GM18526 (cell line): ENCODE data around the gene ALOX5AP.

ENCODE experiments used
- POLR2A ChIP-seq: IDR thresholded peaks from 3 replicates; pipeline ENCODE4 v1.6.1; 2011; ENCODE audit not compliant: insufficient read length; ENCODE audit errors: extremely low read depth

ALOX5AP gene

GRCh38 chr13:30710442-30710841 lies 24.9 kb upstream of the ALOX5AP start:
- TF ChIP-seq POLR2A: no peak

DNA sequence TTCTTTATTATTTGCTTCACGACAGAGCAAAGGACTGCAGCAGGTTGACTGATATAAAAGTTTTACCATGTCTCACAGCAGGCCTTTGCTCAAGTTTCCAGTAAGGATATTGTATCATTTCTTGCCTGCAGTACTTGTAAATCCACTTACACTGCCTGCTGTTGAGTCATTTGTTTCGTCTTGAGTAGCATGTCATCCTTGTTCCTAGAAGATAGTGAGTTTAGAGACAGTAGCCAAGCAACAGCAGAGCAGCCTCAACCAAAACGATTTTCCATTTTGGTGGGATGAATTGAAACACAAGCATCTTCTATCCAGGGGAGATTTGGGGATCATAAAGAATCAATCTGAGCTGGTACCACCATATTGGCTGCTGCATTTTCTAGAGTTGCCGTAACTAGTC lies 24.0 kb upstream of the ALOX5AP start:
- TF ChIP-seq POLR2A: no peak

- no peak for TF ChIP-seq POLR2A
These were observed 23.5 kb upstream of the ALOX5AP start for GRCh38 chr13:30711837-30712236.

- no peak for TF ChIP-seq POLR2A
These were observed 22.5 kb upstream of the ALOX5AP start for GRCh38 chr13:30712536-30713532.

- no peak for TF ChIP-seq POLR2A
These were observed 20.5 kb upstream of the ALOX5AP start for GRCh38 chr13:30714629-30715371.

GRCh38 chr13:30715372-30715756 lies 20.0 kb upstream of the ALOX5AP start:
- no peak for TF ChIP-seq POLR2A

DNA sequence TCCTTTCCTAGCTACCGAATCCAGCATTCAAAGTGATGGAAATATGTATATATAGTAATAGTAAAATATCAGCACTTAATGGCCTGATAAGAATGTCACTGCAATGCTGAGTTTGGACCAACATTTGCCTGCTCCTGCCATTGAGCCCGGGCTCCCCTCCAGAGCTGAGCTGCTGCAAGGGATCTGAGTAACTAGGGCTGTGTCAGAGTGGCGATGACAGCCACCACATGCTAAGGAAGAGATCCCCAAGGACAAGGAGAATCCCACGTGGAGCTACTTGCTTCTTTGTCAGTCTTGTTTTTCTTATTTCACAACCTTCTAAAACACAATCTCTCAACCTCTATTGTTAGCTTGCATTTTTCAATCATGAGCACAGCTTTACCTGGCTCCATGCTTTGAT lies 19.5 kb upstream of the ALOX5AP start:
- no peak for TF ChIP-seq POLR2A

- no peak for TF ChIP-seq POLR2A
These were observed 16.4 kb upstream of the ALOX5AP start for GRCh38 chr13:30718661-30719524.

DNA sequence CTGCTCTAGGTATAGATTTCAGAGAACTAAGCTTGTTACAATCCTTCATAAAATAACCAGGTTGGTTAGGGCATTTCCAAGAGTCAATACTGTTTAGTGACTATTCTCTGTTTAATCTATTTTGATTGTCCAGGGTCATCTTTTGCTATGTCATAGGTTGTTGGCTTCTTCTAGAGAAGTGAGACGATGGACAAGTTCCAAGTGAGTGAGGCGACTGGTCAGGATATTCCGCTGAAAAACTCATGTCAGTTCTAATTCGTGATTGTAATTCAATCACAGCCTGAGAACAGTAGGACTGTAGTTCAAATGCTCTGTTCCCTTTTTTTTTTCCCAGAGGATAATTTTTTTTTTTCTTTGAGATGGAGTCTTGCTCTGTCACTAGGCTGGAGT lies 15.8 kb upstream of the ALOX5AP start:
- no peak for TF ChIP-seq POLR2A

DNA sequence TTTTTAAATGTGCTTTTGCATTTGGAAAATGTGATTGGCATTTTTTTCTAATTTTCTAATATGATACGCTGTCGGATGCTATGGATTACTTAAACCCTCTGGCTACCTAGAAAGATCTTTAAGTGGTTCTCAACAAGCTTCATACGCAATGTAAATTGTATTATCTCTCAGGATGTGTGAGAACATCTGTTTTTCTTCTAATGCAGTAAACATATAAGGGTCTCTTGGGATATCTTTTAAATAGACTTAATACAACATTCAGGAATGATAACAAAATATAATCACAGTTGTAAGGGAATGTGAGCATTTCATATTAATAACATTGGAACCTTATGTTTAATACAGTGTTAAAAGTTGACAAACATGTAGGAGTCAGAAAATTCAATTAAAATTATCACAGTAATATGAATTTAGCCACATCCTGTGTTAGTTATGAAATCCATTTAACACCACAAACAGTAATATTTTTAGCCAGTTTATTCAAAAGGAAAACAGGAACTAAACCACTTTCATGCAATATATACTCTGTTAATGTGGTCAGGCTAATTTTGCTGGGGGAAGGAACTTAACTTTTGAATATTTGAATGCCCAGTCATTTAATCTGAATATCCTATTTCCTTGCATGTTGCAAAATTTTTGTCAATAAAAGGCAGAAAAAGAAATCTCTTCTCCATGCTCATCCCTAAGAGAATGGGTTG lies 15.0 kb upstream of the ALOX5AP start:
- TF ChIP-seq POLR2A: no peak

GRCh38 chr13:30721936-30722335 lies 13.4 kb upstream of the ALOX5AP start:
- TF ChIP-seq POLR2A: no peak

- no peak for TF ChIP-seq POLR2A
These were observed 13.0 kb upstream of the ALOX5AP start for GRCh38 chr13:30722361-30722760.

DNA sequence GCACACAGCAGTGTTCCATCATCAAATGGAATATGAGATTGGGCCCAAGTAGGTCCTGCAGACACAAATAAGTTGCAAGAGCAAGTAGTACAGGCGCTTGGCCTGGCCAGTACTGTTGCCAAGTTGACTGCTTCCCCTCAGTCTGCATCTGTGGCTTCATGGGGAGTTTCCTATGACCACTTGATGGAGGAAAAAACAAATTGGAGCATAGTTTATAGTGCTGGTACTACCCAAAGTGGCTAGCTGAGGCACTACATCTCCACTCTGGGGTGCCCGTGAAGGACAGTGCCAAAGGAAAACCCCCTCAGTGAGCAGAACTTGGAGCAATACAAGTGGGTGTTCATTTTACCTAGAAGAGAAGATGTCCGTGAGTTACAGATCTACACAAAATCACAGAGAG lies 10.6 kb upstream of the ALOX5AP start:
- no peak for TF ChIP-seq POLR2A

DNA sequence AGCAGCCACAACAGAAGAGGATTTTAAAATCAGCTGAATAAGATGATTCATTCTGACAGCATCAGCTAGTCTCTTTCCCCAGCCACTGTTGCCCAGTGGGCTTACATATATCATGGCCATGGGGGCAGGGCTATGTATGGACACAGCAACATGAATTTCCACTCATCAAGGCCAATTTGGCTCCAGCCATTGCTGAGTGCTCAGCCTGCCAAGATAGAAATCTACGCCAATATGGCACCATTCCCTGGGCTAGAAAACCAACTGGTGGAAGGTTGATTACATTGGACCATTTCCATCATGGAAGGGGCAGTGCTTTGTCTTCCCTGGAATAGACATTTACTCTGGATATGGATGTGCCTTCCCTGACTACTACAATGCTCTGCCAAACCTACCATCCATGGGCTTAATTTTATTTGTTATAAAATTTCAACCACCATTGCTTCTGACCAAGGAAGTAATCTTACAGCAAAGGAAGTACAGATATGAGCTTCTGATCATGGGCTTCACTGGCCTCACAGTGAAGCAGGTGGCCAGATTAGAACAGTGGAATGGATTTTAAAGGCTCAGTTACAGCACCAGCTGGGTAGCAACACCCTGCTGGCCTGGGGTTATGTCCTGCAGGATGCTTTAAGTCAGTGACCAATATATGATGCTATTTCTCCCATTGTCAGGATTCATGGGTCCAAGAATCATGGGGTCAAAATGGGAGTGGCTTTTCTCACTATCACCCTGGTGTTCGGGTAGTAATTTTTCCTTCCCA lies 9.8 kb upstream of the ALOX5AP start:
- TF ChIP-seq POLR2A: no peak

GRCh38 chr13:30726192-30726591 lies 9.2 kb upstream of the ALOX5AP start:
- no peak for TF ChIP-seq POLR2A
